ENCODE data around the gene TNKS1BP1. TPM values are rescaled to one million over a fixed set of nuclear protein-coding genes. Genes with fewer than 3 reads are reported as not detected.

Gene TNKS1BP1
- total RNA-seq, 4 donors from 2014 or later: 62.0 to 193 (median 85.7) TPM

- no peak for TF ChIP-seq CTCF (IDR thresholded peaks at IDR 0.05; ENCODE audit: low read depth)
These were observed 51.2 kb downstream of the TNKS1BP1 start for GRCh38 chr11:57273448-57274058.

GRCh38 chr11:57269571-57270021, 55.2 kb downstream of the TNKS1BP1 start:
- TF ChIP-seq CTCF (IDR thresholded peaks at IDR 0.05; ENCODE audit: low read depth): no peak

- no peak for TF ChIP-seq CTCF (IDR thresholded peaks at IDR 0.05; ENCODE audit: low read depth)
These were observed 58.6 kb downstream of the TNKS1BP1 start for GRCh38 chr11:57266157-57266556.

GRCh38 chr11:57263351-57263750, 61.4 kb downstream of the TNKS1BP1 start:
- TF ChIP-seq CTCF (IDR thresholded peaks at IDR 0.05; ENCODE audit: low read depth): no peak

GRCh38 chr11:57262157-57262556, 62.6 kb downstream of the TNKS1BP1 start:
- no peak for TF ChIP-seq CTCF (IDR thresholded peaks at IDR 0.05; ENCODE audit: low read depth)

GRCh38 chr11:57260937-57261783, 63.6 kb downstream of the TNKS1BP1 start:
- TF ChIP-seq CTCF (IDR thresholded peaks at IDR 0.05; ENCODE audit: low read depth): no peak

GRCh38 chr11:57256119-57256518, 68.6 kb downstream of the TNKS1BP1 start:
- no peak for TF ChIP-seq CTCF (IDR thresholded peaks at IDR 0.05; ENCODE audit: low read depth)

Data from subcutaneous adipose tissue (tissue), 4 donors.